HepG2 (cell line): ENCODE results near the gene MACROD2. TPM values are rescaled to one million over a fixed set of nuclear protein-coding genes. Genes with fewer than 3 reads are reported as not detected.

Experiments used
- ATAC-seq: fragments of 200-7000 bp; cut with Tn5 transposase; 3 replicates; pipeline ENCODE4 v1.9.1; 2020; ENCODE audit warnings: mild to moderate bottlenecking, moderate library complexity
- BruUV-seq: library from RNA; stranded (reverse); fragments of 400-500 nt; replicated peaks from 2 replicates; lab custom pipeline; 2021; lab: Mats Ljungman, UMichigan
- CTCF ChIA-PET: fragments of 300-600 bp; formaldehyde crosslinking; extraction: SDS; loops from one replicate; lab custom pipeline; 2021; ENCODE audit warnings: low total read pairs, inconsistent platforms, low intra/inter-chr PET ratio; lab: Yijun Ruan, JAX
- POLR2A ChIA-PET: fragments of 350-600 bp; sonication (Branson Sonifier 250); formaldehyde crosslinking; loops from one replicate; lab custom pipeline; 2020; ENCODE audit warnings: antibody characterized with exemption, inconsistent platforms; lab: Yijun Ruan, JAX
- DNase-seq: peaks from one replicate; pipeline ENCODE4 v3.0.0-alpha.2; 2015; ENCODE audit warnings: low spot score
- FAIRE-seq: peaks from 3 replicates; lab custom pipeline; 2011; peaks lifted over from hg19 to GRCh38; lab: Jason Lieb, UNC
- H2AFZ ChIP-seq: one replicate; pipeline ENCODE4 v1.6.1; 2011; ENCODE audit warnings: low read length, inconsistent platforms
- H3K27ac ChIP-seq: fragments of 300-600 bp; 3 replicates; pipeline ENCODE4 v1.8.0; 2011; ENCODE audit warnings: mixed run types, mild to moderate bottlenecking, mixed read lengths, low read length, inconsistent platforms; ENCODE audit not compliant: insufficient read depth; ENCODE audit errors: extremely low read length
- H3K27me3 ChIP-seq, 2 experiments: fragments of 200-600 bp in 1 of 2; 2 replicates in 1 of 2; 3 replicates in 1 of 2; pipeline versions ENCODE4 v1.6.0 to v1.8.0; 2011; ENCODE audit warnings: low read length in 2 of 2, mild to moderate bottlenecking in 2 of 2, moderate library complexity in 2 of 2, inconsistent platforms in 1 of 2; ENCODE audit not compliant: insufficient read depth in 2 of 2, control insufficient read depth in 1 of 2
- H3K36me3 ChIP-seq, 2 experiments: fragments of 200-600 bp in 1 of 2; replicated peaks in 1 of 2; 2 replicates in 1 of 2; 3 replicates in 1 of 2; pipeline versions ENCODE4 v1.5.1 to v1.8.0; 2011; ENCODE audit warnings: low read length in 2 of 2, inconsistent platforms in 1 of 2; ENCODE audit not compliant: insufficient read depth in 2 of 2, control insufficient read depth in 1 of 2
- H3K4me1 ChIP-seq: 2 replicates; pipeline ENCODE4 v1.5.1; 2012; ENCODE audit warnings: low read length, inconsistent platforms; ENCODE audit not compliant: insufficient read depth
- H3K4me2 ChIP-seq: 2 replicates; pipeline ENCODE4 v1.6.0; 2011; ENCODE audit warnings: low read depth, low read length, inconsistent platforms
- H3K4me3 ChIP-seq, 3 experiments: fragments of 200-600 bp in 1 of 3; sonication (generic), shearing (Covaris generic) in 1 of 3; replicated peaks in 1 of 3; 2 replicates each; pipeline ENCODE4 v1.5.1; 2011 to 2016; ENCODE audit warnings: low read length in 3 of 3, inconsistent platforms in 2 of 3, low read depth in 2 of 3, mild to moderate bottlenecking in 2 of 3, control low read depth in 1 of 3, mixed read lengths in 1 of 3; ENCODE audit not compliant: insufficient read depth in 1 of 3
- H3K79me2 ChIP-seq: one replicate; pipeline ENCODE4 v1.6.1; 2011; ENCODE audit warnings: low read length, inconsistent platforms; ENCODE audit not compliant: insufficient read depth
- H3K9ac ChIP-seq: 2 replicates; pipeline ENCODE4 v1.6.0; 2011; ENCODE audit warnings: mild to moderate bottlenecking, low read depth, low read length, inconsistent platforms; ENCODE audit not compliant: insufficient read depth
- H3K9me3 ChIP-seq: 2 replicates; pipeline ENCODE4 v1.5.1; 2012; ENCODE audit warnings: mild to moderate bottlenecking, low read length
- H4K20me1 ChIP-seq: 2 replicates; pipeline ENCODE4 v1.6.0; 2011; ENCODE audit warnings: inconsistent platforms, mild to moderate bottlenecking, low read length, moderate library complexity; ENCODE audit not compliant: insufficient read depth
- DPF2 ChIP-seq: sonication (generic); formaldehyde crosslinking; IDR thresholded peaks from 2 replicates; pipeline ENCODE4 v1.4.0; 2020; ENCODE audit warnings: mild to moderate bottlenecking, low read depth, missing genetic modification reagents, borderline replicate concordance
- EEA1 ChIP-seq: sonication (generic); formaldehyde crosslinking; IDR thresholded peaks from 2 replicates; pipeline ENCODE4 v1.5.1; 2020; ENCODE audit warnings: mild to moderate bottlenecking, missing genetic modification reagents, borderline replicate concordance
- HDAC6 ChIP-seq: fragments of 200-600 bp; sonication (generic); IDR thresholded peaks from 2 replicates; pipeline ENCODE4 v1.7.0; 2017; ENCODE audit warnings: mild to moderate bottlenecking, antibody characterized with exemption, low read length, low read depth
- KMT2B ChIP-seq: IDR thresholded peaks from 2 replicates; pipeline ENCODE4 v1.6.1; 2016; ENCODE audit warnings: missing genetic modification reagents, missing compliant biosample characterization
- NAIF1 ChIP-seq: sonication (generic); formaldehyde crosslinking; IDR thresholded peaks from 2 replicates; pipeline ENCODE4 v1.5.0; 2020; ENCODE audit warnings: mild to moderate bottlenecking, missing genetic modification reagents, borderline replicate concordance
- NFE2 ChIP-seq: sonication (generic); formaldehyde crosslinking; IDR thresholded peaks from 2 replicates; pipeline ENCODE4 v1.4.0; 2020; ENCODE audit warnings: missing genetic modification reagents
- TRIM24 ChIP-seq: sonication (generic); formaldehyde crosslinking; IDR thresholded peaks from 2 replicates; pipeline ENCODE4 v1.8.0; 2022; ENCODE audit warnings: mild to moderate bottlenecking, missing genetic modification reagents
- ZNF20 ChIP-seq: sonication (generic); formaldehyde crosslinking; IDR thresholded peaks from 2 replicates; pipeline ENCODE4 v1.4.0; 2020; ENCODE audit warnings: mild to moderate bottlenecking, moderate library complexity, missing genetic modification reagents
- ZNF33A ChIP-seq: sonication (generic); formaldehyde crosslinking; IDR thresholded peaks from 2 replicates; pipeline ENCODE4 v1.5.1; 2020; ENCODE audit warnings: missing genetic modification reagents, mild to moderate bottlenecking, moderate library complexity, borderline replicate concordance
- ZNF615 ChIP-seq: sonication (generic); formaldehyde crosslinking; IDR thresholded peaks from 2 replicates; pipeline ENCODE4 v1.5.0; 2020; ENCODE audit warnings: mild to moderate bottlenecking, missing genetic modification reagents, borderline replicate concordance
- WGBS: methylation state at CpG from one replicate; pipeline ENCODE4 v1.1.6; 2017; ENCODE audit warnings: low lambda C conversion rate; 5-methylcytosine and 5-hydroxymethylcytosine counted together
- in situ Hi-C: cut with HindIII; loops from 2 replicates; pipeline ENCODE4 v1.10.0; 2017; ENCODE audit warnings: low pct_unique_long_range_greater_than_20kb; ENCODE audit not compliant: extremely low pct_ligation_motif_present
- intact Hi-C: fragments of 100-400 bp; cut with micrococcal nuclease; formaldehyde crosslinking; loops from one replicate; pipeline ENCODE4 v1.10.0; 2022; ENCODE audit not compliant: unreplicated experiment
- polyA plus RNA-seq, 8 experiments: library from polyadenylated mRNA; depleted of rRNA in 3 of 8; stranded (reverse) in 7 of 8; unstranded in 1 of 8; fragments of >200 nt; fragmentation: Illumina TruSeq in 4 of 8; extraction: Trizol in 4 of 8; gene quantifications; 2 replicates each; pipeline versions ENCODE4 v1.2.1 to v1.2.3, GENCODE V29; 2011 to 2016; ENCODE audit warnings: low read depth in 4 of 8, missing spikeins in 1 of 8, mixed read lengths in 1 of 8; ENCODE audit not compliant: insufficient read depth in 1 of 8
- total RNA-seq, 5 experiments: library from RNA; depleted of rRNA; stranded (reverse); fragments of >200 nt; fragmentation: Illumina TruSeq; extraction: Trizol; gene quantifications; 2 replicates each; pipeline ENCODE4 v1.2.3, GENCODE V29; 2016; ENCODE audit warnings: low read depth in 1 of 5
- TF ChIP-seq, protein P1 (sequence below): fragments of 450-650 bp; IDR thresholded peaks from 2 replicates; pipeline ENCODE4 v1.6.1; 2017
- TF ChIP-seq, protein P2 (sequence below): IDR thresholded peaks from 2 replicates; pipeline ENCODE4 v1.6.1; 2018; ENCODE audit warnings: missing genetic modification reagents, mild to moderate bottlenecking, missing compliant biosample characterization
- TF ChIP-seq, protein P3 (sequence below): sonication (generic); formaldehyde crosslinking; IDR thresholded peaks from 2 replicates; pipeline ENCODE4 v1.8.0; 2023; ENCODE audit warnings: mild to moderate bottlenecking, missing genetic modification reagents
- TF ChIP-seq, protein P4 (sequence below): sonication (generic); formaldehyde crosslinking; IDR thresholded peaks from 2 replicates; pipeline ENCODE4 v1.4.0; 2020; ENCODE audit warnings: missing genetic modification reagents

MACROD2 gene
- total and polyA plus RNA-seq, 2 of the 13 experiments (the other 11 are each of a cell fraction or from before 2014, with no cell fraction given) = 0.13 to 0.51 TPM

DNA sequence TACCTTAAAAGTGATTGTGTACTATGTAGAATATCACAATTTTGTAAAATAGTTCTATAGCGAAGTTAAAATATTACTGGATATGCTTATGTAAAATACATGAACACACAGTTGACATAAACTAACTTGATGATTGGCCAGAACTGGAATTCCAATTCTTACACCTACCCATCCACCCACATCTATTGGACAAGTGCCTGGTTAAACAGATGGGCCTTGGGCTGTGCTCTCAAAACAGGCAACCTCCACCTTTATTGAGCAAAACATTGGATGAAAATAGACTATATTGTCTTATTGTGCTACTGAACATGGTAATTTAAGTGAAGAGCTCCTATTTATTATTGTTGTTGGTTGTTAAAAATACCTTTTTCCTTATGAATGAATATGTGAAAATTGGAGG, 496.1 kb downstream of the MACROD2 start:
- no peak for DNase-seq
- H3K9me3 ChIP-seq = no peaks in the 10 kb centered on the region
- no peaks in the 10 kb centered on the region for H4K20me1 ChIP-seq
- FAIRE-seq = no peak
- no peaks in the 10 kb centered on the region for H3K79me2 ChIP-seq
- no peak overlapping the region for H3K4me2 ChIP-seq
- ATAC-seq = no peak
- H3K9ac ChIP-seq = no peak overlapping the region
- POLR2A ChIA-PET = no interaction called here
- intact Hi-C loops (no loop called here), in situ Hi-C loops (no loop called here)
- no peaks in the 10 kb centered on the region for H3K27me3 ChIP-seq
- CTCF ChIA-PET = no interaction called here
- TF ChIP-seq EEA1 (CRISPR knock-in tag) = no peak
- no peak for TF ChIP-seq KMT2B (CRISPR knock-in tag)
- TF ChIP-seq, protein P1, sequence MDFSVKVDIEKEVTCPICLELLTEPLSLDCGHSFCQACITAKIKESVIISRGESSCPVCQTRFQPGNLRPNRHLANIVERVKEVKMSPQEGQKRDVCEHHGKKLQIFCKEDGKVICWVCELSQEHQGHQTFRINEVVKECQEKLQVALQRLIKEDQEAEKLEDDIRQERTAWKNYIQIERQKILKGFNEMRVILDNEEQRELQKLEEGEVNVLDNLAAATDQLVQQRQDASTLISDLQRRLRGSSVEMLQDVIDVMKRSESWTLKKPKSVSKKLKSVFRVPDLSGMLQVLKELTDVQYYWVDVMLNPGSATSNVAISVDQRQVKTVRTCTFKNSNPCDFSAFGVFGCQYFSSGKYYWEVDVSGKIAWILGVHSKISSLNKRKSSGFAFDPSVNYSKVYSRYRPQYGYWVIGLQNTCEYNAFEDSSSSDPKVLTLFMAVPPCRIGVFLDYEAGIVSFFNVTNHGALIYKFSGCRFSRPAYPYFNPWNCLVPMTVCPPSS = no peak
- TF ChIP-seq HDAC6 = no peak
- TF ChIP-seq ZNF615 = no peak
- no peak for TF ChIP-seq ZNF20 (CRISPR knock-in tag)
- TF ChIP-seq TRIM24 (CRISPR knock-in tag) = no peak
- no peak for TF ChIP-seq DPF2 (CRISPR knock-in tag)
- TF ChIP-seq NAIF1 = no peak
- TF ChIP-seq, protein P2, sequence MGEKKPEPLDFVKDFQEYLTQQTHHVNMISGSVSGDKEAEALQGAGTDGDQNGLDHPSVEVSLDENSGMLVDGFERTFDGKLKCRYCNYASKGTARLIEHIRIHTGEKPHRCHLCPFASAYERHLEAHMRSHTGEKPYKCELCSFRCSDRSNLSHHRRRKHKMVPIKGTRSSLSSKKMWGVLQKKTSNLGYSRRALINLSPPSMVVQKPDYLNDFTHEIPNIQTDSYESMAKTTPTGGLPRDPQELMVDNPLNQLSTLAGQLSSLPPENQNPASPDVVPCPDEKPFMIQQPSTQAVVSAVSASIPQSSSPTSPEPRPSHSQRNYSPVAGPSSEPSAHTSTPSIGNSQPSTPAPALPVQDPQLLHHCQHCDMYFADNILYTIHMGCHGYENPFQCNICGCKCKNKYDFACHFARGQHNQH = no peak
- TF ChIP-seq, protein P3, sequence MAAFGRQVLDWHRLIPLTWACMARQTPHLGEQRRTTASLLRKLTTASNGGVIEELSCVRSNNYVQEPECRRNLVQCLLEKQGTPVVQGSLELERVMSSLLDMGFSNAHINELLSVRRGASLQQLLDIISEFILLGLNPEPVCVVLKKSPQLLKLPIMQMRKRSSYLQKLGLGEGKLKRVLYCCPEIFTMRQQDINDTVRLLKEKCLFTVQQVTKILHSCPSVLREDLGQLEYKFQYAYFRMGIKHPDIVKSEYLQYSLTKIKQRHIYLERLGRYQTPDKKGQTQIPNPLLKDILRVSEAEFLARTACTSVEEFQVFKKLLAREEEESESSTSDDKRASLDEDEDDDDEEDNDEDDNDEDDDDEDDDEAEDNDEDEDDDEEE (CRISPR knock-in tag) = no peak
- TF ChIP-seq ZNF33A (CRISPR knock-in tag) = no peak
- no peak for TF ChIP-seq NFE2
- TF ChIP-seq, protein P4, sequence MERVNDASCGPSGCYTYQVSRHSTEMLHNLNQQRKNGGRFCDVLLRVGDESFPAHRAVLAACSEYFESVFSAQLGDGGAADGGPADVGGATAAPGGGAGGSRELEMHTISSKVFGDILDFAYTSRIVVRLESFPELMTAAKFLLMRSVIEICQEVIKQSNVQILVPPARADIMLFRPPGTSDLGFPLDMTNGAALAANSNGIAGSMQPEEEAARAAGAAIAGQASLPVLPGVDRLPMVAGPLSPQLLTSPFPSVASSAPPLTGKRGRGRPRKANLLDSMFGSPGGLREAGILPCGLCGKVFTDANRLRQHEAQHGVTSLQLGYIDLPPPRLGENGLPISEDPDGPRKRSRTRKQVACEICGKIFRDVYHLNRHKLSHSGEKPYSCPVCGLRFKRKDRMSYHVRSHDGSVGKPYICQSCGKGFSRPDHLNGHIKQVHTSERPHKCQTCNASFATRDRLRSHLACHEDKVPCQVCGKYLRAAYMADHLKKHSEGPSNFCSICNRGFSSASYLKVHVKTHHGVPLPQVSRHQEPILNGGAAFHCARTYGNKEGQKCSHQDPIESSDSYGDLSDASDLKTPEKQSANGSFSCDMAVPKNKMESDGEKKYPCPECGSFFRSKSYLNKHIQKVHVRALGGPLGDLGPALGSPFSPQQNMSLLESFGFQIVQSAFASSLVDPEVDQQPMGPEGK = no peak
- H3K36me3 ChIP-seq = no peaks in the 10 kb centered on the region
- no peak overlapping the region for H3K27ac ChIP-seq
- 20% methylated on average over 1 of the region's 1 CpG for WGBS
- no peaks in the 10 kb centered on the region for H3K4me1 ChIP-seq
- no peak overlapping the region for H3K4me3 ChIP-seq
- BruUV-seq = no TSS peak
- no peak overlapping the region for H2AFZ ChIP-seq
